ENCODE results near the gene CTPS2. TPM values are rescaled to one million over a fixed set of nuclear protein-coding genes. Genes with fewer than 3 reads are reported as not detected.

Gene CTPS2
- total RNA-seq, 4 donors from 2014 or later: 5.2 to 24.5 (median 15.1) TPM

- in situ Hi-C loops (cut with MboI; ENCODE audit: low pct_ligation_motif_present in 1 of 4, low pct_unique_long_range_greater_than_20kb in 1 of 4, low sequenced_read_pairs in 3 of 4): no loop called here
- Histone ChIP-seq H3K4me1 (no peaks in the 10 kb centered on the region), H3K9me3 (no peaks in the 10 kb centered on the region), H3K27me3 (no peaks in the 10 kb centered on the region), H3K36me3 (no peaks in the 10 kb centered on the region), H3K4me3 (no peak overlapping the region), H3K27ac (no peak overlapping the region)
- no peak for TF ChIP-seq POLR2A (IDR thresholded peaks at IDR 0.05)
- no peak for TF ChIP-seq POLR2AphosphoS5 (IDR thresholded peaks at IDR 0.05)
- no peak for TF ChIP-seq EP300 (IDR thresholded peaks at IDR 0.05; ENCODE audit: low read depth)
- TF ChIP-seq CTCF (IDR thresholded peaks at IDR 0.05): no peak
- DNase-seq: no peak
- WGBS, 2 donors (ENCODE audit: low coverage in 1 of 2): 83% methylated on average over 3 of the region's 3 CpGs; no CpG with 5 or more reads in 1 of the 2 donors
- intact Hi-C loops (cut with DNase I; ENCODE audit: low total_unique reads): no loop called here
Measured at GRCh38 chrX:16552546-16552945, 159.9 kb downstream of the CTPS2 start.

GRCh38 chrX:16547644-16548043 lies 164.8 kb downstream of the CTPS2 start:
- intact Hi-C loops (cut with DNase I; ENCODE audit: low total_unique reads): no loop called here
- no peak overlapping the region for H3K27ac ChIP-seq
- H3K4me1 ChIP-seq: no peaks in the 10 kb centered on the region
- no peaks in the 10 kb centered on the region for H3K27me3 ChIP-seq
- in situ Hi-C loops (cut with MboI; ENCODE audit: low pct_ligation_motif_present in 1 of 4, low pct_unique_long_range_greater_than_20kb in 1 of 4, low sequenced_read_pairs in 3 of 4): no loop called here
- no peak overlapping the region for H3K4me3 ChIP-seq
- TF ChIP-seq EP300 (IDR thresholded peaks at IDR 0.05; ENCODE audit: low read depth): no peak
- no peak for TF ChIP-seq POLR2AphosphoS5 (IDR thresholded peaks at IDR 0.05)
- TF ChIP-seq POLR2A (IDR thresholded peaks at IDR 0.05): no peak
- no peak for TF ChIP-seq CTCF (IDR thresholded peaks at IDR 0.05)
- no peaks in the 10 kb centered on the region for H3K9me3 ChIP-seq
- no peaks in the 10 kb centered on the region for H3K36me3 ChIP-seq
- 56 to 83% methylated on average over 1 of the region's 1 CpG for WGBS, 2 donors (ENCODE audit: low coverage in 1 of 2)
- no peak for DNase-seq

GRCh38 chrX:16544969-16545368 lies 167.5 kb downstream of the CTPS2 start:
- H3K27me3 ChIP-seq: no peaks in the 10 kb centered on the region
- 79% methylated on average over 3 of the region's 3 CpGs; no CpG with 5 or more reads in 1 of the 2 donors for WGBS, 2 donors (ENCODE audit: low coverage in 1 of 2)
- no peak overlapping the region for H3K27ac ChIP-seq
- no peaks in the 10 kb centered on the region for H3K36me3 ChIP-seq
- no peak overlapping the region for H3K4me3 ChIP-seq
- DNase-seq: no peak
- TF ChIP-seq EP300 (IDR thresholded peaks at IDR 0.05; ENCODE audit: low read depth) (no peak), CTCF (IDR thresholded peaks at IDR 0.05) (no peak)
- intact Hi-C loops (cut with DNase I; ENCODE audit: low total_unique reads): no loop called here
- no peaks in the 10 kb centered on the region for H3K4me1 ChIP-seq
- in situ Hi-C loops (cut with MboI; ENCODE audit: low pct_ligation_motif_present in 1 of 4, low pct_unique_long_range_greater_than_20kb in 1 of 4, low sequenced_read_pairs in 3 of 4): no loop called here
- H3K9me3 ChIP-seq: no peaks in the 10 kb centered on the region

Small RNA genes lying within 50 kb of the gene (small RNA-seq; reads per million reads assigned to genes)
- 0 reads per million in 4 donors for gene MIR548AM

Other genes with a start within 250 kb of the CTPS2 start
- gene S100G, start 62.5 kb downstream of the CTPS2 start, total RNA-seq: not detected
- 10 to 100 TPM; 25.3 to 34.1 (median 31.9) TPM for gene SYAP1, start 6.9 kb upstream of the CTPS2 start, total RNA-seq
- 10 to 100 TPM in 2 of 4 donors, 1 to 10 TPM in 2; 3.4 to 24.7 (median 12.4) TPM for gene TXLNG, start 73.8 kb upstream of the CTPS2 start, total RNA-seq
- gene RBBP7, start 157.7 kb upstream of the CTPS2 start, total RNA-seq: 10 to 100 TPM; 32.2 to 67.4 (median 55.2) TPM
- 10 to 100 TPM; 10.8 to 37.0 (median 17.5) TPM for gene REPS2, start 234.0 kb upstream of the CTPS2 start, total RNA-seq